ENCODE data around the gene KNDC1. TPM values are rescaled to one million over a fixed set of nuclear protein-coding genes. Genes with fewer than 3 reads are reported as not detected.

The KNDC1 gene
- polyA plus RNA-seq, 1 donor from 2014 or later = 4.3 TPM

DNA sequence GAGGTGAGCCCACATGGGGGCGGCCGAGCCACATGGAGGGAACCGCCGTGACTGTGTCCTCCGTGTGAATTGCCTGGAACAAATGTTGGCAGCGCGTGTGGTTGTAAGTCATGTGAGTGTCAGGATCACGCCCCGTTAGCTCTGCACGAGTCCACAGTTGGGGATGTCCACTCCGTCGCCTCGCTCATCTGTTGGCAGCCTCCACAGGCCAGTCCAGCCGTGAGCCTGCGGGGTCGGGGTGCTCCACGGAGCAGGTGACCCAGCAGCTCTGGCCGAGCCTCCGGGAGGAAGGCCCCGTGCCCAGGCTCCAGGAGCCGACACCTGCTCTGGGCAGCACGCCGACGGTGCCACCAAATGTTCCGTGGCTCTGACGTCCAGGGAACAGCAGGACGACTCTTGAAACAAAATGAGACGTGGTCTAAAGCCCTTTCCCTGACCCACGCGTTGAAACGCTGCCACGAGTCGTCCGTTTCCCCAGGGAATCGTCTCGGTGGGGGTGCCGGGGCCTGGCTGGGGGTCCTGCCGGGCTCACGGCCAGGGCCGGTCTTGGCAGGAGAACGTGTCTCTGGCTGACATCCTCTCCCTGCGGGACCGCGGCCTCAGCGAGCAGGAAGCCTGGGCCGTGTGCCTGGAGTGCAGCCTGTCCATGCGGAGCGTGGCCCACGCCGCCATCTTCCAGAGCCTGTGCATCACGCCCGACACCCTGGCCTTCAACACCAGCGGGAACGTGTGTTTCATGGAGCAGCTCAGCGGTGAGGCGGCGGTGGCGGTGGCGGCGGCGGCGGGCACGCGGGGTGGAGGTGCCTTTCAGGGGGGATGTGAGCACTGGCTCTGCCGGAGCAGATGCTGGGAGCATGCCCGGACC, 7.0 kb downstream of the KNDC1 start:
- Histone ChIP-seq H3K4me2 (ENCODE audit: low read length) (no peak overlapping the region), H3K79me2 (replicated peaks; ENCODE audit: insufficient read depth, low read length) (no peaks in the 10 kb centered on the region), H3K27ac (ENCODE audit: low read length) (no peak overlapping the region), H3K9me3 (ENCODE audit: low read length) (no peaks in the 10 kb centered on the region), H3K9ac (ENCODE audit: low read length) (no peak overlapping the region), H3K4me3 (ENCODE audit: low read length) (no peak overlapping the region), H4K20me1 (ENCODE audit: insufficient read depth) (no peaks in the 10 kb centered on the region), H3K36me3 (ENCODE audit: insufficient read depth, low read length) (no peaks in the 10 kb centered on the region), H3K9me2 (ENCODE audit: insufficient read depth, low read length) (no peaks in the 10 kb centered on the region), H3F3A (ENCODE audit: insufficient read depth, low read length, poor library complexity, severe bottlenecking) (no peaks in the 10 kb centered on the region), H2AFZ (ENCODE audit: low read depth, low read length) (no peak overlapping the region), H3K27me3 (ENCODE audit: insufficient read depth, low read depth, low read length) (no peaks in the 10 kb centered on the region)
- TF ChIP-seq RAD21 (conservative IDR thresholded peaks at IDR 0.05) (no peak), MXI1 (conservative IDR thresholded peaks at IDR 0.05; ENCODE audit: poor library complexity, severe bottlenecking) (no peak), SMC3 (conservative IDR thresholded peaks at IDR 0.05; ENCODE audit: poor library complexity) (no peak), TAF1 (IDR thresholded peaks at IDR 0.05; ENCODE audit: low read depth) (no peak), EP300 (conservative IDR thresholded peaks at IDR 0.05; ENCODE audit: poor library complexity, severe bottlenecking) (no peak), EZH2 (IDR thresholded peaks at IDR 0.05; ENCODE audit: borderline replicate concordance, insufficient read depth, low read length, poor library complexity, severe bottlenecking) (no peak), POLR2AphosphoS5 (IDR thresholded peaks at IDR 0.05) (no peak)
- TF ChIP-seq, protein P1, sequence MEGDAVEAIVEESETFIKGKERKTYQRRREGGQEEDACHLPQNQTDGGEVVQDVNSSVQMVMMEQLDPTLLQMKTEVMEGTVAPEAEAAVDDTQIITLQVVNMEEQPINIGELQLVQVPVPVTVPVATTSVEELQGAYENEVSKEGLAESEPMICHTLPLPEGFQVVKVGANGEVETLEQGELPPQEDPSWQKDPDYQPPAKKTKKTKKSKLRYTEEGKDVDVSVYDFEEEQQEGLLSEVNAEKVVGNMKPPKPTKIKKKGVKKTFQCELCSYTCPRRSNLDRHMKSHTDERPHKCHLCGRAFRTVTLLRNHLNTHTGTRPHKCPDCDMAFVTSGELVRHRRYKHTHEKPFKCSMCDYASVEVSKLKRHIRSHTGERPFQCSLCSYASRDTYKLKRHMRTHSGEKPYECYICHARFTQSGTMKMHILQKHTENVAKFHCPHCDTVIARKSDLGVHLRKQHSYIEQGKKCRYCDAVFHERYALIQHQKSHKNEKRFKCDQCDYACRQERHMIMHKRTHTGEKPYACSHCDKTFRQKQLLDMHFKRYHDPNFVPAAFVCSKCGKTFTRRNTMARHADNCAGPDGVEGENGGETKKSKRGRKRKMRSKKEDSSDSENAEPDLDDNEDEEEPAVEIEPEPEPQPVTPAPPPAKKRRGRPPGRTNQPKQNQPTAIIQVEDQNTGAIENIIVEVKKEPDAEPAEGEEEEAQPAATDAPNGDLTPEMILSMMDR (IDR thresholded peaks at IDR 0.05; ENCODE audit: poor library complexity, severe bottlenecking) = no peak
- TF ChIP-seq, protein P2, sequence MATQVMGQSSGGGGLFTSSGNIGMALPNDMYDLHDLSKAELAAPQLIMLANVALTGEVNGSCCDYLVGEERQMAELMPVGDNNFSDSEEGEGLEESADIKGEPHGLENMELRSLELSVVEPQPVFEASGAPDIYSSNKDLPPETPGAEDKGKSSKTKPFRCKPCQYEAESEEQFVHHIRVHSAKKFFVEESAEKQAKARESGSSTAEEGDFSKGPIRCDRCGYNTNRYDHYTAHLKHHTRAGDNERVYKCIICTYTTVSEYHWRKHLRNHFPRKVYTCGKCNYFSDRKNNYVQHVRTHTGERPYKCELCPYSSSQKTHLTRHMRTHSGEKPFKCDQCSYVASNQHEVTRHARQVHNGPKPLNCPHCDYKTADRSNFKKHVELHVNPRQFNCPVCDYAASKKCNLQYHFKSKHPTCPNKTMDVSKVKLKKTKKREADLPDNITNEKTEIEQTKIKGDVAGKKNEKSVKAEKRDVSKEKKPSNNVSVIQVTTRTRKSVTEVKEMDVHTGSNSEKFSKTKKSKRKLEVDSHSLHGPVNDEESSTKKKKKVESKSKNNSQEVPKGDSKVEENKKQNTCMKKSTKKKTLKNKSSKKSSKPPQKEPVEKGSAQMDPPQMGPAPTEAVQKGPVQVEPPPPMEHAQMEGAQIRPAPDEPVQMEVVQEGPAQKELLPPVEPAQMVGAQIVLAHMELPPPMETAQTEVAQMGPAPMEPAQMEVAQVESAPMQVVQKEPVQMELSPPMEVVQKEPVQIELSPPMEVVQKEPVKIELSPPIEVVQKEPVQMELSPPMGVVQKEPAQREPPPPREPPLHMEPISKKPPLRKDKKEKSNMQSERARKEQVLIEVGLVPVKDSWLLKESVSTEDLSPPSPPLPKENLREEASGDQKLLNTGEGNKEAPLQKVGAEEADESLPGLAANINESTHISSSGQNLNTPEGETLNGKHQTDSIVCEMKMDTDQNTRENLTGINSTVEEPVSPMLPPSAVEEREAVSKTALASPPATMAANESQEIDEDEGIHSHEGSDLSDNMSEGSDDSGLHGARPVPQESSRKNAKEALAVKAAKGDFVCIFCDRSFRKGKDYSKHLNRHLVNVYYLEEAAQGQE (IDR thresholded peaks at IDR 0.05; ENCODE audit: borderline replicate concordance) = no peak

DNA sequence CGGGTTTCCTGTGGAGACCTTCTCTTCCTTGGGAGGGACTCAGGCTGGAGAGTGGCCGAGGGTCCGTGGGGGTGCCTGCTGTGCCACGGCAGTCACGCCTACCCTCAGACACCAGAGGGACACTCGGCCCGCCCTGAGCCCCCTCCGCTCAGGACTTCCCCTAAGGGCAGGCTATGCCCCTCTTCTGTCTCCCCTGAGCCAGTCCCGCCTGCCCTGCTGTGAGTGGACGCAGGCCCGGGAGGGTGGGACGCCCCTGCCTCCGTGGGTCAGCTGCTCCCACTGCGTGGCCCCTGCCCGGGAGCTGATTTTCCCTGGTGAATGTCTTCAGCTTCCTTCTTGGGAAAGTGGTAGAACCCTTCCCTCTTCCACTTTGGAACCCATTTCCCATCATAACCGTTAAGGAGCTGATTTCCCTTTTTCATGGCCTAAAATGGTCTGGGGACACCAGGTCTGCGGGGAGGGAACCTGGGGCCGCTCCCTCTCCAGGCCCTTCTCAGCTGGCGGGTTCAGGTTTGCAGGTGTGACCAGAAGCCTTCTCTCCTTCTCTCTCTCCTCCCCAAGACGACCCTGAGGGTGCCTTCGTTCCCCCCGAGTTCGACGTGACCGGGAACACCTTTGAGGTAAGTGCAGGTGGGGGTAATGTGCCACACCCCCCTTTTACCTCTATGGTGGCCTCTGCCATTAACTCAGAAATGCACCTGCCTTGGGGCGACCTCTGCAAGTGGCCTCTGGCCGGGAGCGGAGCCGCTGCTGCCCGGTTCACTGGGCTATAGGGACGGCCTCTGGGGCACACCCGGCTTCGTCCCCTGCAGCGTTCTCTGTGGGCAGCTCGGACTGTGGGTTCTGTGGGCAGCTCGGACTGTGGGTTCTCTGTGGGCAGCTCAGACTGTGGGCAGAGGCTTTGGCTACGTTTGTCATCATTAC, 7.9 kb downstream of the KNDC1 start:
- H3K9me2 ChIP-seq (ENCODE audit: insufficient read depth, low read length) = no peaks in the 10 kb centered on the region
- H4K20me1 ChIP-seq (ENCODE audit: insufficient read depth) = no peaks in the 10 kb centered on the region
- H3K79me2 ChIP-seq (replicated peaks; ENCODE audit: insufficient read depth, low read length) = no peaks in the 10 kb centered on the region
- H3K4me2 ChIP-seq (ENCODE audit: low read length) = no peak overlapping the region
- TF ChIP-seq, protein P2 (IDR thresholded peaks at IDR 0.05; ENCODE audit: borderline replicate concordance) = no peak
- TF ChIP-seq, protein P1 (IDR thresholded peaks at IDR 0.05; ENCODE audit: poor library complexity, severe bottlenecking) = no peak
- TF ChIP-seq EP300 (conservative IDR thresholded peaks at IDR 0.05; ENCODE audit: poor library complexity, severe bottlenecking) (no peak), SMC3 (conservative IDR thresholded peaks at IDR 0.05; ENCODE audit: poor library complexity) (no peak), POLR2AphosphoS5 (IDR thresholded peaks at IDR 0.05) (no peak), EZH2 (IDR thresholded peaks at IDR 0.05; ENCODE audit: borderline replicate concordance, insufficient read depth, low read length, poor library complexity, severe bottlenecking) (no peak), TAF1 (IDR thresholded peaks at IDR 0.05; ENCODE audit: low read depth) (no peak), RAD21 (conservative IDR thresholded peaks at IDR 0.05) (no peak), MXI1 (conservative IDR thresholded peaks at IDR 0.05; ENCODE audit: poor library complexity, severe bottlenecking) (no peak)
- H3K4me3 ChIP-seq (ENCODE audit: low read length) = no peak overlapping the region
- no peaks in the 10 kb centered on the region for H3F3A ChIP-seq (ENCODE audit: insufficient read depth, low read length, poor library complexity, severe bottlenecking)
- H3K9ac ChIP-seq (ENCODE audit: low read length) = no peak overlapping the region
- H3K36me3 ChIP-seq (ENCODE audit: insufficient read depth, low read length) = no peaks in the 10 kb centered on the region
- H2AFZ ChIP-seq (ENCODE audit: low read depth, low read length) = no peak overlapping the region
- H3K9me3 ChIP-seq (ENCODE audit: low read length) = no peaks in the 10 kb centered on the region
- H3K27me3 ChIP-seq (ENCODE audit: insufficient read depth, low read depth, low read length) = no peaks in the 10 kb centered on the region
- no peak overlapping the region for H3K27ac ChIP-seq (ENCODE audit: low read length)
